HG02798 (cell line): ENCODE results near the gene ANKRD44.

Source experiments
- ATAC-seq: cut with Tn5 transposase; IDR thresholded peaks from one replicate; pipeline ENCODE4 v1.9.1; 2021; ENCODE audit warnings: mild to moderate bottlenecking; ENCODE audit not compliant: unreplicated experiment, poor library complexity

ANKRD44 gene

GRCh38 chr2:197131558-197131855, 179.1 kb downstream of the ANKRD44 start:
- ATAC-seq, result peak; percentile 84

DNA sequence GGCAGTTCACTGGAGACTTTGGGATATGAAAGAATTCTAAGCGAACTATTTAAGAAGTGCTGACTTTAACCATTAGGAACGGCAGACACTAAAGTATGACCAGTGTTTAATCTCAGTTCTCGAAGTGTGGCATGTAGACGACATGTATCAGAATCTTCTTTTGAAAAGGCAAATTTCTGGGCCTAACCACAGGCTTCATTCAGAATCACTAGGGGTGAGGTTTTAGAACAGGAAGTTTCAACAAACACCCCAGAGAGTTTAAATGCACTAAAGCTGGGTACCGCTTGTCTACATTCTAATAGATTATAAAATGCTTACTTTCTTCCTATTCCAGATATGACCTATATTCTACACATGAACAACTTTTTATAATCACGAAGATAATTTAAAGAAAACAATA, 180.3 kb downstream of the ANKRD44 start:
- peak; percentile 79 for ATAC-seq

DNA sequence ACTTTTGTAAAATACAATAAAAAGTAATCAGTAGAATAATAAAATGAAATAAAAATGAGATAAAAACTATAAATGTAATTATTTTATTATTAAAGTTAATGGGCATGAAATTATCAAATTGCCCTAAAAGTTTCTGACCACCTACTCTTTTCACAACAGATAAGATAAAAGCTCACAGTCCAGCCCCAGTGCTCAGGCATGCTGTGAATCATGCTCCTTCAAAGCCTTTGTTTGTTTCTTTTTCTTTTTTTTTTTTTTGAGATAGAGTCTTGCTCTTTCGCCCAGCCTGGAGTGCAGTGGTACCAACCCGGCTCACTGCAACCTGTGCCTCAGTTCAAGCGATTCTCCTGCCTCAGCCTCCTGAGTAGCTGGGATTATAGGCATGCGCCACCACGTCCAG, 181.7 kb downstream of the ANKRD44 start:
- no peak for ATAC-seq

DNA sequence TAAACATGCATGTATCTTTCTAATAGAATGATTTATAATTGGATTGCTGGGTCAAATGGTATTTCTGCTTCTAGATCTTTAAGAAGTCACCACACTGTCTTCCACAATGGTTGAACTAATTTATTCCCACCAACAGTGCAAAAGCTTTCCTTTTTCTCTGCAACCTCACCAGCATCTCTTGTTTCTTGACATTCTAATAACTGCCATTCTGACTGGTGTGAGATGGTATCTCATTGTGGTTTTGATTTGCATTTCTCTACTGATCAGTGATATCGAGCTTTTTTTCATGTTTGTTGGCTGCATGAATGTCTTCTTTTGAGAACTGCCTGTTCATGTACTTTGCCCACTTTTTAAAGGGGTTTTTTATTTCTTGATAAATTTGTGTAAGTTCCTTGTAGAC, 182.5 kb downstream of the ANKRD44 start:
- ATAC-seq, result no peak

- no peak for ATAC-seq
Observed at GRCh38 chr2:197126630-197127352, 183.8 kb downstream of the ANKRD44 start.

DNA sequence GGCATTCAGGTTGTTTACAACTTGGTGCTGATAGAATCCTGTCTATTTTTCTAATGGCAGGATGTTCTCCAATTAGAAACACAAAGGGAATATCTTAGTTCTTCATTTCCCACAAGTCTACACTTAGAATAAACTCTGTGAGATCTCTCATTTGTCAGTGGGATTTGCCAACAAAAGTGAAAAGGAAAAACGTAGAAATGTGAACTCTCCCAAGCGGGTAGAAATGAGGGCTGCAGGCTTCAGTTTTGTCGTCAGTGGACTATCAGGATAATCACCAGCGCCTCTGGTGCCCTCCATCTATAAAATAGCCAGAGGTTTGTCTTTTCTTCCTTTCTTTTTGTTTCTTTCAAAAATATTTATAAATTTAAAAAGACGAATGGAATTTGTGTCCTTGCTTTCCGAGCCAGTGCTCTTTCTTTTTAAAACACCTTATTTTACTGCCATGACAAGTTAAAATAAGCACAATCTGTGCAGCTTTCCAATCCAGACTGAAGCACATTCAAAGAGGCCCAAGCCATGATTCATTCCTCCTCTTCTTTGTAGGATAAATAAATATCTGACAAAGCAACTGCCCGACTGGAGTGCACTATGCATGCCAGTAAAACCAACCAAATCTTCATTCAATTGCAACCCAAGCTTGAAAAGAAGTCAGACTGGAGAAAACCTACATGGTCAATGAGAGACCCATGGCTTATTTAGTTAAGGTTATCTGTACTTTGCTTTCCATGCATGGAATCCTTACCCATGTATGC, 185.8 kb downstream of the ANKRD44 start:
- ATAC-seq, result no peak

DNA sequence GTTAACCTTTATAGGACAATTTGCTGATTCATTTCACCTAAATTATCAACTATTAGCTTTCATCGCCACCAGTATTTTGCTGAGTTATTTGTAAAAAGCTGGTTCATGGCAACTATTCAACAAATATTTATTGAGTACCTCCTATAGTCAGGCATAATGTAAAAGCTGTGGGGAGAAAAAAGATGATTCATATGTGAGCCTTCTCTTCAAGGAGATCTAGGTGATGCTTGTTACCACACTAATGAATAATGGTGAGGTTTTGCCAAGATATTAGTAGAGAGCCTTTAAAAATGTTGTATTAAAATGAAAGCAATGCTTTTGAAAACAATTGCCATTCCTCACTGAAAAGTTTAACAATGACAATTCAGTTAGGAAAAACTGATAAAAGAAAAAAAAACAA, 187.8 kb downstream of the ANKRD44 start:
- no peak for ATAC-seq

DNA sequence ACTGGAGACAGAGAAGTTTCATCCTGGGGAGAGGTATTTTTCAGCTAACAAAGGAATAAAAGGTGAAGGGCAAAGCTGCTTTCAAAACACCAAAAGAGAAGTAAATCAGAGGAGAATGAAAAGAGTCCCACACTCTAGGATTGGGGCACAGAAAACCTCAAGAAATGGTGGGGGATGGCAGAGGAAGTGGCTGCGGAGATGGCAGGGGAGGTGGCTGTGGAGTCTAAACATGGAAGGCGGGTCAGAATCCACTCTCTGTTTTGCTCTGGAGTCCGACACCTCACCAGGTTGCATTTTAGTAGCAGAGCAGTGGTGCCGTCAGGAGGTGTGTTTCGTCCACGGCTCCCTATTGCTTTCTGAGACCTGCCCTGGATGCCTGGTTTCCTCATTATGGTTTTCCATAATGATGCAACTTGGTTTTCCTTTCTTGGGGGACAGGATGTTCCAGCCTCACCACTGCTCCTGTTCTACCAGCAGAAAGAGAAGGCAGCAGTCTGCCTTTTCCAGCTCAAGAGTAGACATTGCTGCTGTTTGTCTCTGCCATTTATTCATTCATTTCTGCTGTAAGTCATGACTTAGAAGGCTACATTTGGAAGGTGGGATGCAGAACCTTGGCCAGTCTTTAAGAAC, 188.7 kb downstream of the ANKRD44 start:
- no peak for ATAC-seq

GRCh38 chr2:197121255-197121654, 189.3 kb downstream of the ANKRD44 start:
- no peak for ATAC-seq

- ATAC-seq, result no peak
Observed at GRCh38 chr2:197116306-197116879, 194.2 kb downstream of the ANKRD44 start.

- ATAC-seq, result no peak
Observed at GRCh38 chr2:197115325-197115724, 195.3 kb downstream of the ANKRD44 start.

GRCh38 chr2:197113275-197113711, 197.3 kb downstream of the ANKRD44 start:
- peak; percentile 51 for ATAC-seq

- ATAC-seq, result no peak
Observed at GRCh38 chr2:197109326-197109725, 201.3 kb downstream of the ANKRD44 start.

- ATAC-seq, result no peak
Observed at GRCh38 chr2:197108758-197109157, 201.8 kb downstream of the ANKRD44 start.

- ATAC-seq, result no peak
Observed at GRCh38 chr2:197107291-197108269, 203.0 kb downstream of the ANKRD44 start.

DNA sequence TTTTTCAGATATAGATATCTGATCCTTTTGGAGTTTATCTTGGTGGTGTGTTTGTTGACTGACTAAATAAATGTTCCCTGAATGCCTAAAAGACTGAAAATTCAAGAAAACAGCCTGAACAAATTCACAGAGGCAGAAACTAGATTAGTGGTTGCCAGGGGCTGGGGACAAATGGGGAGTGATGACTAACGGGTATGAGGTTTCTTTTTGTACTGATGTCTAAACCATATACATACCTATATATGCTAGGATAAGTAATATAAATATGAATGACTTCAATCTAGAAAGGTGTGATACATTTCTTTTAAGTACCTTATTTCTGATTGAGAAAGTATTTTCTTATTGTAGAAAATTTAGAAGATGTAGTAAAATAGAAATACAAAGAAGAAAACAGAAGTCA, 207.2 kb downstream of the ANKRD44 start:
- no peak for ATAC-seq

GRCh38 chr2:197102231-197102630, 208.3 kb downstream of the ANKRD44 start:
- no peak for ATAC-seq

GRCh38 chr2:197101519-197101918, 209.1 kb downstream of the ANKRD44 start:
- no peak for ATAC-seq

GRCh38 chr2:197097578-197098366, 212.8 kb downstream of the ANKRD44 start:
- ATAC-seq, result no peak
